B cell (primary cell): ENCODE data around the gene TMX1. TPM values are rescaled to one million over a fixed set of nuclear protein-coding genes. Genes with fewer than 3 reads are reported as not detected.

ENCODE experiments used
- ATAC-seq: fragments of 200-7000 bp; cut with Tn5 transposase; one replicate; pipeline ENCODE4 v1.10.0; 2021; ENCODE audit warnings: low read depth, mild to moderate bottlenecking, moderate number of reproducible peaks, moderate library complexity
- CTCF ChIA-PET: fragments of 350-600 bp; sonication (Branson Sonifier 250); formaldehyde crosslinking; loops from one replicate; lab custom pipeline; 2021; ENCODE audit warnings: antibody characterized with exemption, inconsistent platforms; lab: Charles Lee
- POLR2A ChIA-PET: fragments of 350-600 bp; sonication (Branson Sonifier 250); formaldehyde crosslinking; loops from one replicate; lab custom pipeline; 2021; ENCODE audit warnings: antibody characterized with exemption; lab: Charles Lee
- DNase-seq: peaks from one replicate; pipeline ENCODE4 v3.0.0; 2013
- H2AFZ ChIP-seq: 2 replicates; pipeline ENCODE4 v1.6.1; 2012; ENCODE audit warnings: mild to moderate bottlenecking, low read depth, low read length; ENCODE audit not compliant: insufficient read depth, poor library complexity, severe bottlenecking
- H3K27ac ChIP-seq, 2 donors: 1 replicate in 1 of 2; 2 replicates in 1 of 2; pipeline ENCODE4 v1.5.1; 2012 to 2013; ENCODE audit warnings: low read length in 2 of 2, mild to moderate bottlenecking in 2 of 2, moderate library complexity in 1 of 2
- H3K27me3 ChIP-seq, 4 experiments: fragments of 200-600 bp in 1 of 4; sonication (generic) in 1 of 4; replicated peaks in 1 of 4; 1 replicate in 2 of 4; 2 replicates in 2 of 4; pipeline versions ENCODE4 v1.6.1 to v1.7.0; 2013 to 2016; ENCODE audit warnings: low read length in 3 of 4, mild to moderate bottlenecking in 2 of 4, mixed read lengths in 1 of 4, moderate library complexity in 1 of 4; ENCODE audit not compliant: insufficient read depth in 4 of 4, control insufficient read depth in 3 of 4; ENCODE audit errors: control extremely low read depth in 1 of 4
- H3K36me3 ChIP-seq, 2 experiments: replicated peaks in 1 of 2; 1 replicate in 1 of 2; 2 replicates in 1 of 2; pipeline versions ENCODE4 v1.6.1 to v1.7.1; 2013; ENCODE audit warnings: low read length in 1 of 2; ENCODE audit not compliant: insufficient read depth in 2 of 2, control insufficient read depth in 1 of 2; ENCODE audit errors: control extremely low read depth in 1 of 2, extremely low read depth in 1 of 2
- H3K4me1 ChIP-seq, 2 donors: fragments of 200-600 bp in 1 of 2; sonication (generic) in 1 of 2; 1 replicate in 1 of 2; 2 replicates in 1 of 2; pipeline versions ENCODE4 v1.5.1 to v1.6.1; 2013 to 2017; ENCODE audit warnings: low read length in 2 of 2; ENCODE audit not compliant: control insufficient read depth in 2 of 2, insufficient read depth in 2 of 2
- H3K4me2 ChIP-seq: replicated peaks from 2 replicates; pipeline ENCODE3; 2012; ENCODE audit warnings: mild to moderate bottlenecking, low read depth, low read length; ENCODE audit not compliant: poor library complexity, severe bottlenecking
- H3K4me3 ChIP-seq, 5 experiments: fragments of 200-600 bp in 1 of 5; sonication (generic) in 1 of 5; 1 replicate in 3 of 5; 2 replicates in 2 of 5; pipeline versions ENCODE4 v1.5.1 to v1.7.0; 2011 to 2016; ENCODE audit warnings: low read length in 4 of 5, mild to moderate bottlenecking in 4 of 5, low read depth in 2 of 5, control low read depth in 1 of 5, moderate library complexity in 1 of 5; ENCODE audit not compliant: insufficient read depth in 1 of 5; ENCODE audit errors: control extremely low read depth in 1 of 5, extremely low read depth in 1 of 5
- H3K79me2 ChIP-seq: fragments of 200-600 bp; sonication (generic); one replicate; pipeline ENCODE4 v1.6.0; 2016; ENCODE audit warnings: low read length; ENCODE audit not compliant: control insufficient read depth, insufficient read depth
- H3K9ac ChIP-seq: fragments of 200-600 bp; sonication (generic); 2 replicates; pipeline ENCODE4 v1.6.1; 2017; ENCODE audit warnings: mild to moderate bottlenecking, low read length, moderate library complexity
- H3K9me3 ChIP-seq, 3 donors: one replicate each; pipeline versions ENCODE4 v1.6.1 to v1.7.1; 2013; ENCODE audit warnings: low read length in 2 of 3; ENCODE audit not compliant: control insufficient read depth in 2 of 3, insufficient read depth in 1 of 3; ENCODE audit errors: control extremely low read depth in 1 of 3
- H4K20me1 ChIP-seq: 2 replicates; pipeline ENCODE4 v1.6.0; 2012; ENCODE audit warnings: mild to moderate bottlenecking, low read length; ENCODE audit not compliant: insufficient read depth, control insufficient read depth, poor library complexity, severe bottlenecking
- H3K27ac Mint-ChIP-seq: one replicate; pipeline ENCODE4 v1.8.0; 2021; ENCODE audit warnings: mixed read lengths
- H3K27me3 Mint-ChIP-seq: one replicate; pipeline ENCODE4 v1.8.0; 2021; ENCODE audit warnings: mixed read lengths
- H3K4me1 Mint-ChIP-seq: one replicate; pipeline ENCODE4 v1.8.0; 2021; ENCODE audit warnings: mixed read lengths
- H3K4me3 Mint-ChIP-seq: one replicate; pipeline ENCODE4 v1.8.0; 2021; ENCODE audit warnings: mixed read lengths
- H3K9me3 Mint-ChIP-seq: one replicate; pipeline ENCODE4 v1.8.0; 2022; ENCODE audit warnings: mixed read lengths; ENCODE audit not compliant: insufficient read depth
- EZH2 ChIP-seq: IDR thresholded peaks from 2 replicates; pipeline ENCODE4 v1.6.1; 2012; ENCODE audit warnings: borderline replicate concordance, low read depth, mild to moderate bottlenecking, moderate library complexity, low read length; ENCODE audit not compliant: insufficient read depth, poor library complexity, severe bottlenecking
- WGBS: methylation state at CpG from one replicate; pipeline ENCODE4 v1.1.5; 2013; ENCODE audit warnings: missing lambda C conversion rate; ENCODE audit not compliant: insufficient coverage; 5-methylcytosine and 5-hydroxymethylcytosine counted together
- intact Hi-C: fragments of 100-400 bp; cut with micrococcal nuclease; formaldehyde crosslinking; loops from one replicate; pipeline ENCODE4 v1.10.0; 2022
- polyA plus RNA-seq: library from polyadenylated mRNA; depleted of rRNA; stranded (reverse); fragments of >200 nt; gene quantifications from 2 replicates; pipeline ENCODE4 v1.2.3, GENCODE V29; 2012
- total RNA-seq, 2 donors: library from RNA; stranded (reverse); fragments of 120-200 nt in 1 of 2; gene quantifications; 1 replicate in 1 of 2; 2 replicates in 1 of 2; pipeline versions ENCODE4 v1.2.3 to v1.2.4, GENCODE V29; 2013 to 2022
- TF ChIP-seq, protein P1 (sequence below): fragments of 200-600 bp; IDR thresholded peaks from one replicate; pipeline ENCODE4 v1.8.0; 2022; ENCODE audit warnings: antibody characterized with exemption, mild to moderate bottlenecking

The TMX1 gene
- total and polyA plus RNA-seq, 2 donors (not counting 1 experiment from before 2014, with no cell fraction given) = 4.8 to 26.4 TPM

DNA sequence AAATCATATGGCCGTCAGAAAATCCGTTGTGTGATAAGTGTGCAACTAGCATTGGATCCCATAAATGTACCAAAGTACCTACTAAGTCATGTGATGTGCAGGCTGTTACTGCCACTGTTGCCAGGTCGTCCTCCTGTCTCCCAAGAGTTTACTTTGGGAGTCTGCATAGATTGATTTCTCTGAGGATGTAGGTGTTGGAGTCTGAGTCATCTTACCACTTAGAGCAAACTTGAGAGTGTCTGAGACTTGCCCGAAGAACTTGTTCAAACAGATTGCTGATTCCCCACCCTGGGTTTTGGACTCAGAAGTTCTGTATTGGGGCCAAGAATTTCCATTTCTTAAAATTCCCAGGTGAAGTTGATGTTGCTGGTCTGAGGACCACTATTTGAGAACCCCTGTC lies 11.4 kb downstream of the TMX1 start:
- H3K4me1 ChIP-seq = peaks cover 7 to 11% of the 10 kb centered on the region in 2 donors
- H3K4me3 ChIP-seq = no peak overlapping the region
- no peak for ATAC-seq
- H3K4me2 ChIP-seq = no peak overlapping the region
- DNase-seq = no peak
- H4K20me1 ChIP-seq = no peaks in the 10 kb centered on the region
- CTCF ChIA-PET = no interaction called here
- no peak for TF ChIP-seq EZH2
- TF ChIP-seq, protein P1, sequence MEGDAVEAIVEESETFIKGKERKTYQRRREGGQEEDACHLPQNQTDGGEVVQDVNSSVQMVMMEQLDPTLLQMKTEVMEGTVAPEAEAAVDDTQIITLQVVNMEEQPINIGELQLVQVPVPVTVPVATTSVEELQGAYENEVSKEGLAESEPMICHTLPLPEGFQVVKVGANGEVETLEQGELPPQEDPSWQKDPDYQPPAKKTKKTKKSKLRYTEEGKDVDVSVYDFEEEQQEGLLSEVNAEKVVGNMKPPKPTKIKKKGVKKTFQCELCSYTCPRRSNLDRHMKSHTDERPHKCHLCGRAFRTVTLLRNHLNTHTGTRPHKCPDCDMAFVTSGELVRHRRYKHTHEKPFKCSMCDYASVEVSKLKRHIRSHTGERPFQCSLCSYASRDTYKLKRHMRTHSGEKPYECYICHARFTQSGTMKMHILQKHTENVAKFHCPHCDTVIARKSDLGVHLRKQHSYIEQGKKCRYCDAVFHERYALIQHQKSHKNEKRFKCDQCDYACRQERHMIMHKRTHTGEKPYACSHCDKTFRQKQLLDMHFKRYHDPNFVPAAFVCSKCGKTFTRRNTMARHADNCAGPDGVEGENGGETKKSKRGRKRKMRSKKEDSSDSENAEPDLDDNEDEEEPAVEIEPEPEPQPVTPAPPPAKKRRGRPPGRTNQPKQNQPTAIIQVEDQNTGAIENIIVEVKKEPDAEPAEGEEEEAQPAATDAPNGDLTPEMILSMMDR = no peak
- Mint-ChIP-seq H3K4me3 (no peak overlapping the region), H3K27ac (no peak overlapping the region), H3K4me1 (peaks cover 15% of the 10 kb centered on the region), H3K9me3 (no peaks in the 10 kb centered on the region), H3K27me3 (no peaks in the 10 kb centered on the region)
- H3K9ac ChIP-seq = no peak overlapping the region
- H3K36me3 ChIP-seq = peaks cover 8 to 42% of the 10 kb centered on the region in 2 experiments
- no peaks in the 10 kb centered on the region for H3K27me3 ChIP-seq
- 100% methylated on average over 2 of the region's 4 CpGs for WGBS
- intact Hi-C loops = no loop called here
- no peaks in the 10 kb centered on the region for H3K79me2 ChIP-seq
- no peaks in the 10 kb centered on the region for H3K9me3 ChIP-seq
- H3K27ac ChIP-seq = no peak overlapping the region
- POLR2A ChIA-PET = no interaction called here
- no peak overlapping the region for H2AFZ ChIP-seq

DNA sequence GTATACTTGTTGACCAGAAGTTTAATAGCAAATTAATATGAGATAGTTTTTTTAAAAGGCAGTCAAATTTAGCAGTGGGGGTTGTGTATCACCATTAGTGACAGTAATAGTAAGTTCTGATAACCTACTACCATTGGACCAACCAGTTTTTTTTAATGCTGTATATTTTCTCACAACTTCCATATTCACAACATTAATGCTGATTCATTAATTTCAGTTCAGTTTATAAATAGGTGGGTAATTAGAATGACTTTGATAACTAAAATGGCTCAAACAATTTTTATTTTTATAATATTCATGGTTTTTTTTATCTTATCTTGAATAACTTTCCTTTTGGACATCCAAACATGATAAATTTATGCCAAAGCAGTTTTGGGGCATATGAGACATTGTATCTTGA lies 13.8 kb downstream of the TMX1 start:
- intact Hi-C loops = no loop called here
- H3K4me1 ChIP-seq = no peaks in the 10 kb centered on the region
- H2AFZ ChIP-seq = no peak overlapping the region
- no peaks in the 10 kb centered on the region for H3K27me3 ChIP-seq
- no peak overlapping the region for H3K4me3 ChIP-seq
- ATAC-seq = no peak
- Mint-ChIP-seq H3K4me1 (peaks cover 2% of the 10 kb centered on the region), H3K27ac (no peak overlapping the region), H3K9me3 (peaks cover 5% of the 10 kb centered on the region), H3K27me3 (no peaks in the 10 kb centered on the region), H3K4me3 (no peak overlapping the region)
- H3K9me3 ChIP-seq = peaks cover 0 to 5% (median 0%) of the 10 kb centered on the region in 3 donors
- H3K36me3 ChIP-seq = peaks cover 8 to 53% of the 10 kb centered on the region in 2 experiments
- H3K27ac ChIP-seq = no peak overlapping the region
- no peak for TF ChIP-seq EZH2
- TF ChIP-seq, protein P1 = no peak
- H3K4me2 ChIP-seq = no peak overlapping the region
- H3K9ac ChIP-seq = no peak overlapping the region
- CTCF ChIA-PET = no interaction called here
- no peak for DNase-seq
- POLR2A ChIA-PET = no interaction called here
- H4K20me1 ChIP-seq = no peaks in the 10 kb centered on the region
- no peaks in the 10 kb centered on the region for H3K79me2 ChIP-seq
